HepG2 (cell line): ENCODE results near the gene KLC3. TPM values are rescaled to one million over a fixed set of nuclear protein-coding genes. Genes with fewer than 3 reads are reported as not detected.

Source experiments
- CREM ChIP-seq, 2 experiments: sonication (generic) in 1 of 2; formaldehyde crosslinking in 1 of 2; IDR thresholded peaks; 2 replicates each; pipeline versions ENCODE4 v1.4.0 to v1.6.1; 2016 to 2020; ENCODE audit warnings: antibody characterized with exemption in 1 of 2, mild to moderate bottlenecking in 1 of 2, missing genetic modification reagents in 1 of 2
- HNF4A ChIP-seq: sonication (generic); formaldehyde crosslinking; IDR thresholded peaks from 2 replicates; pipeline ENCODE4 v1.4.0; 2020; ENCODE audit warnings: missing genetic modification reagents
- PHF20 ChIP-seq: sonication (generic); formaldehyde crosslinking; IDR thresholded peaks from 2 replicates; pipeline ENCODE4 v1.5.0; 2020; ENCODE audit warnings: mild to moderate bottlenecking, missing genetic modification reagents
- PRMT3 ChIP-seq: sonication (generic); formaldehyde crosslinking; IDR thresholded peaks from 2 replicates; pipeline ENCODE4 v1.8.1; 2022; ENCODE audit warnings: low read depth, mild to moderate bottlenecking, moderate library complexity, missing genetic modification reagents, borderline replicate concordance
- ZBTB34 ChIP-seq: sonication (generic); formaldehyde crosslinking; IDR thresholded peaks from 2 replicates; pipeline ENCODE4 v1.8.0; 2022; ENCODE audit warnings: mild to moderate bottlenecking, missing genetic modification reagents
- ZBTB38 ChIP-seq: sonication (generic); formaldehyde crosslinking; IDR thresholded peaks from 2 replicates; pipeline ENCODE4 v1.5.1; 2020; ENCODE audit warnings: mild to moderate bottlenecking, missing genetic modification reagents
- ZNF296 ChIP-seq: sonication (generic); formaldehyde crosslinking; conservative IDR thresholded peaks from 2 replicates; pipeline ENCODE4 v1.5.0; 2020; ENCODE audit warnings: mild to moderate bottlenecking, missing genetic modification reagents
- ZNF740 ChIP-seq: sonication (generic); formaldehyde crosslinking; IDR thresholded peaks from 2 replicates; pipeline ENCODE4 v1.4.0; 2020; ENCODE audit warnings: missing genetic modification reagents
- polyA plus RNA-seq, 8 experiments: library from polyadenylated mRNA; depleted of rRNA in 3 of 8; stranded (reverse) in 7 of 8; unstranded in 1 of 8; fragments of >200 nt; fragmentation: Illumina TruSeq in 4 of 8; extraction: Trizol in 4 of 8; gene quantifications; 2 replicates each; pipeline versions ENCODE4 v1.2.1 to v1.2.3, GENCODE V29; 2011 to 2016; ENCODE audit warnings: low read depth in 4 of 8, missing spikeins in 1 of 8, mixed read lengths in 1 of 8; ENCODE audit not compliant: insufficient read depth in 1 of 8
- total RNA-seq, 5 experiments: library from RNA; depleted of rRNA; stranded (reverse); fragments of >200 nt; fragmentation: Illumina TruSeq; extraction: Trizol; gene quantifications; 2 replicates each; pipeline ENCODE4 v1.2.3, GENCODE V29; 2016; ENCODE audit warnings: low read depth in 1 of 5
- TF ChIP-seq, protein P1 (sequence below): sonication (generic); formaldehyde crosslinking; IDR thresholded peaks from 2 replicates; pipeline ENCODE4 v1.5.1; 2020; ENCODE audit warnings: mild to moderate bottlenecking, missing genetic modification reagents
- TF ChIP-seq, protein P2 (sequence below): sonication (generic); formaldehyde crosslinking; IDR thresholded peaks from 2 replicates; pipeline ENCODE4 v1.4.0; 2020; ENCODE audit warnings: missing genetic modification reagents
- TF ChIP-seq, protein P3 (sequence below): sonication (generic); formaldehyde crosslinking; IDR thresholded peaks from 2 replicates; pipeline ENCODE4 v1.4.0; 2020; ENCODE audit warnings: mild to moderate bottlenecking, missing genetic modification reagents
- TF ChIP-seq, protein P4 (sequence below): sonication (generic); formaldehyde crosslinking; IDR thresholded peaks from 2 replicates; pipeline ENCODE4 v1.4.0; 2020; ENCODE audit warnings: mild to moderate bottlenecking, missing genetic modification reagents
- TF ChIP-seq, protein P5 (sequence below): sonication (generic); formaldehyde crosslinking; IDR thresholded peaks from 2 replicates; pipeline ENCODE4 v1.4.0; 2020; ENCODE audit warnings: missing genetic modification reagents

The KLC3 gene
- total and polyA plus RNA-seq, 2 of the 13 experiments (the other 11 are each of a cell fraction or from before 2014, with no cell fraction given): 0.13 TPM; not detected in 1

DNA sequence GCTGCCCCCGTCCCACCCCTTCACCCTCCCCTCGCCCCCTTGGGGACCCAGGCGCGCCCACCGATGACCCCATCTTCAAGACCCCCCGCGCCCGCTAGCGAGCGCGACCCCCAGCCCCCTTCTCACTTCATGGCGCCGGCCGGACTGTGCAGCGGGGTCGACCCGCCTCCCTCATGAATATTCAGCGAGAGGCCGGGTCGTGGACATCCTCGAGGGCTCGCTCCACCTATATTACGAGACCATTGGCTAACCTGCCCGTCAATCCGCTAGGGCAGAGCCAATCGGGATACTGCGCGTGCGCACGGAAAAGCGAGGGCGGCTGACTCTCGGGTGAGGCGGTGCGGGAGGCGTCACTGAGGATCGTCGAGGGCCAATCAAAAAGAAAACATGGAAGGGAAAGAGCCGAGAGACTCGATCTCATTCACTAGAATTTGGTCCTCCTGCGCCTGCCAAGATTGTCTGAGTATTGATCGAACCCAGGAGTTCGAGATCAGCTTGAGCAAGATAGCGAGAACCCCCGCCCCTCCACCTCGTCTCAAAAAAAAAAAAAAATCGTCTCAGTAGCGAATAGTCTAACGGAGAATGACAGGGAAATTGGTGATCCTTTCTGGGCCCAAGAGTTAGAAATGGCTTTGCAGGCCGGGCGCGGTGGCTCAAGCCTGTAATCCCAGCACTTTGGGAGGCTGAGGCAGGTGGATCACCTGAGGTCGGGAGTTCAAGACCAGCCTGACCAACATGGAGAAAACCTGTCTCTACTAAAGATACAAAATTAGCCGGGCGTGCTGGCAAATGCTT is 30.1 kb downstream of the KLC3 start, which contains the start of gene ERCC2 (continued):
- TF ChIP-seq, protein P1, sequence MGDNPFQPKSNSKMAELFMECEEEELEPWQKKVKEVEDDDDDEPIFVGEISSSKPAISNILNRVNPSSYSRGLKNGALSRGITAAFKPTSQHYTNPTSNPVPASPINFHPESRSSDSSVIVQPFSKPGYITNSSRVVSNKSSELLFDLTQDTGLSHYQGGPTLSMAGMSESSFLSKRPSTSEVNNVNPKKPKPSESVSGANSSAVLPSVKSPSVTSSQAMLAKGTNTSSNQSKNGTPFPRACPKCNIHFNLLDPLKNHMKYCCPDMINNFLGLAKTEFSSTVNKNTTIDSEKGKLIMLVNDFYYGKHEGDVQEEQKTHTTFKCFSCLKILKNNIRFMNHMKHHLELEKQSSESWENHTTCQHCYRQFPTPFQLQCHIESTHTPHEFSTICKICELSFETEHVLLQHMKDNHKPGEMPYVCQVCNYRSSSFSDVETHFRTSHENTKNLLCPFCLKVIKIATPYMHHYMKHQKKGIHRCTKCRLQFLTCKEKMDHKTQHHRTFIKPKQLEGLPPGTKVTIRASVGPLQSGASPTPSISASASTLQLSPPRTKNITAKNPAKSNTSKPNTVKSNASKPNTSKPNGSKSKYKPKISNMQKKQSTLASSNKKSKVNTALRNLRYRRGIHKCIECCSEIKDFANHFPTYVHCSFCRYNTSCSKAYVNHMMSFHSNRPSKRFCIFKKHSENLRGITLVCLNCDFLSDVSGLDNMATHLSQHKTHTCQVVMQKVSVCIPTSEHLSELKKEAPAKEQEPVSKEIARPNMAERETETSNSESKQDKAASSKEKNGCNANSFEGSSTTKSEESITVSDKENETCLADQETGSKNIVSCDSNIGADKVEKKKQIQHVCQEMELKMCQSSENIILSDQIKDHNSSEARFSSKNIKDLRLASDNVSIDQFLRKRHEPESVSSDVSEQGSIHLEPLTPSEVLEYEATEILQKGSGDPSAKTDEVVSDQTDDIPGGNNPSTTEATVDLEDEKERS (CRISPR knock-in tag): no peak
- TF ChIP-seq PHF20 (peak; percentile 54; the same call in 1 of the 2 replicates), ZNF740 (CRISPR knock-in tag) (no peak), HNF4A (CRISPR knock-in tag) (no peak), ZNF296 (CRISPR knock-in tag) (no peak), ZBTB34 (no peak), PRMT3 (CRISPR knock-in tag) (no peak), CREM (IDR thresholded peaks at IDR 0.05) (peak; percentile 65; the same call in 1 of the 2 replicates), CREM (CRISPR knock-in tag; IDR thresholded peaks at IDR 0.05) (no peak), ZBTB38 (CRISPR knock-in tag) (no peak)
- TF ChIP-seq, protein P2, sequence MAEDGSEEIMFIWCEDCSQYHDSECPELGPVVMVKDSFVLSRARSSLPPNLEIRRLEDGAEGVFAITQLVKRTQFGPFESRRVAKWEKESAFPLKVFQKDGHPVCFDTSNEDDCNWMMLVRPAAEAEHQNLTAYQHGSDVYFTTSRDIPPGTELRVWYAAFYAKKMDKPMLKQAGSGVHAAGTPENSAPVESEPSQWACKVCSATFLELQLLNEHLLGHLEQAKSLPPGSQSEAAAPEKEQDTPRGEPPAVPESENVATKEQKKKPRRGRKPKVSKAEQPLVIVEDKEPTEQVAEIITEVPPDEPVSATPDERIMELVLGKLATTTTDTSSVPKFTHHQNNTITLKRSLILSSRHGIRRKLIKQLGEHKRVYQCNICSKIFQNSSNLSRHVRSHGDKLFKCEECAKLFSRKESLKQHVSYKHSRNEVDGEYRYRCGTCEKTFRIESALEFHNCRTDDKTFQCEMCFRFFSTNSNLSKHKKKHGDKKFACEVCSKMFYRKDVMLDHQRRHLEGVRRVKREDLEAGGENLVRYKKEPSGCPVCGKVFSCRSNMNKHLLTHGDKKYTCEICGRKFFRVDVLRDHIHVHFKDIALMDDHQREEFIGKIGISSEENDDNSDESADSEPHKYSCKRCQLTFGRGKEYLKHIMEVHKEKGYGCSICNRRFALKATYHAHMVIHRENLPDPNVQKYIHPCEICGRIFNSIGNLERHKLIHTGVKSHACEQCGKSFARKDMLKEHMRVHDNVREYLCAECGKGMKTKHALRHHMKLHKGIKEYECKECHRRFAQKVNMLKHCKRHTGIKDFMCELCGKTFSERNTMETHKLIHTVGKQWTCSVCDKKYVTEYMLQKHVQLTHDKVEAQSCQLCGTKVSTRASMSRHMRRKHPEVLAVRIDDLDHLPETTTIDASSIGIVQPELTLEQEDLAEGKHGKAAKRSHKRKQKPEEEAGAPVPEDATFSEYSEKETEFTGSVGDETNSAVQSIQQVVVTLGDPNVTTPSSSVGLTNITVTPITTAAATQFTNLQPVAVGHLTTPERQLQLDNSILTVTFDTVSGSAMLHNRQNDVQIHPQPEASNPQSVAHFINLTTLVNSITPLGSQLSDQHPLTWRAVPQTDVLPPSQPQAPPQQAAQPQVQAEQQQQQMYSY (CRISPR knock-in tag): 0 out of 2 replicates have a peak, but pooled peaks have one; percentile 37
- TF ChIP-seq, protein P3, sequence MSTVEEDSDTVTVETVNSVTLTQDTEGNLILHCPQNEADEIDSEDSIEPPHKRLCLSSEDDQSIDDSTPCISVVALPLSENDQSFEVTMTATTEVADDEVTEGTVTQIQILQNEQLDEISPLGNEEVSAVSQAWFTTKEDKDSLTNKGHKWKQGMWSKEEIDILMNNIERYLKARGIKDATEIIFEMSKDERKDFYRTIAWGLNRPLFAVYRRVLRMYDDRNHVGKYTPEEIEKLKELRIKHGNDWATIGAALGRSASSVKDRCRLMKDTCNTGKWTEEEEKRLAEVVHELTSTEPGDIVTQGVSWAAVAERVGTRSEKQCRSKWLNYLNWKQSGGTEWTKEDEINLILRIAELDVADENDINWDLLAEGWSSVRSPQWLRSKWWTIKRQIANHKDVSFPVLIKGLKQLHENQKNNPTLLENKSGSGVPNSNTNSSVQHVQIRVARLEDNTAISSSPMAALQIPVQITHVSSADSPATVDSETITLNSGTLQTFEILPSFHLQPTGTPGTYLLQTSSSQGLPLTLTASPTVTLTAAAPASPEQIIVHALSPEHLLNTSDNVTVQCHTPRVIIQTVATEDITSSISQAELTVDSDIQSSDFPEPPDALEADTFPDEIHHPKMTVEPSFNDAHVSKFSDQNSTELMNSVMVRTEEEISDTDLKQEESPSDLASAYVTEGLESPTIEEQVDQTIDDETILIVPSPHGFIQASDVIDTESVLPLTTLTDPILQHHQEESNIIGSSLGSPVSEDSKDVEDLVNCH (CRISPR knock-in tag): no peak
- TF ChIP-seq, protein P4, sequence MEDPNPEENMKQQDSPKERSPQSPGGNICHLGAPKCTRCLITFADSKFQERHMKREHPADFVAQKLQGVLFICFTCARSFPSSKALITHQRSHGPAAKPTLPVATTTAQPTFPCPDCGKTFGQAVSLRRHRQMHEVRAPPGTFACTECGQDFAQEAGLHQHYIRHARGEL (CRISPR knock-in tag): no peak
- TF ChIP-seq, protein P5, sequence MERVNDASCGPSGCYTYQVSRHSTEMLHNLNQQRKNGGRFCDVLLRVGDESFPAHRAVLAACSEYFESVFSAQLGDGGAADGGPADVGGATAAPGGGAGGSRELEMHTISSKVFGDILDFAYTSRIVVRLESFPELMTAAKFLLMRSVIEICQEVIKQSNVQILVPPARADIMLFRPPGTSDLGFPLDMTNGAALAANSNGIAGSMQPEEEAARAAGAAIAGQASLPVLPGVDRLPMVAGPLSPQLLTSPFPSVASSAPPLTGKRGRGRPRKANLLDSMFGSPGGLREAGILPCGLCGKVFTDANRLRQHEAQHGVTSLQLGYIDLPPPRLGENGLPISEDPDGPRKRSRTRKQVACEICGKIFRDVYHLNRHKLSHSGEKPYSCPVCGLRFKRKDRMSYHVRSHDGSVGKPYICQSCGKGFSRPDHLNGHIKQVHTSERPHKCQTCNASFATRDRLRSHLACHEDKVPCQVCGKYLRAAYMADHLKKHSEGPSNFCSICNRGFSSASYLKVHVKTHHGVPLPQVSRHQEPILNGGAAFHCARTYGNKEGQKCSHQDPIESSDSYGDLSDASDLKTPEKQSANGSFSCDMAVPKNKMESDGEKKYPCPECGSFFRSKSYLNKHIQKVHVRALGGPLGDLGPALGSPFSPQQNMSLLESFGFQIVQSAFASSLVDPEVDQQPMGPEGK (CRISPR knock-in tag): 0 out of 2 replicates have a peak, but pooled peaks have one; percentile 1
